Stimulated activated CD8-positive, alpha-beta memory T cell treated with anti-CD3 and anti-CD28 coated beads, Interleukin-15, amount 100 ng/mL, for 24 hours (primary cell): ENCODE data around the gene RRP12.

ENCODE experiments used
- DNase-seq: peaks from one replicate; pipeline ENCODE4 v3.0.0-alpha.2; 2020; ENCODE audit warnings: low read depth

Gene RRP12

GRCh38 chr10:97312897-97313296, 88.2 kb downstream of the RRP12 start:
- no peak for DNase-seq

DNA sequence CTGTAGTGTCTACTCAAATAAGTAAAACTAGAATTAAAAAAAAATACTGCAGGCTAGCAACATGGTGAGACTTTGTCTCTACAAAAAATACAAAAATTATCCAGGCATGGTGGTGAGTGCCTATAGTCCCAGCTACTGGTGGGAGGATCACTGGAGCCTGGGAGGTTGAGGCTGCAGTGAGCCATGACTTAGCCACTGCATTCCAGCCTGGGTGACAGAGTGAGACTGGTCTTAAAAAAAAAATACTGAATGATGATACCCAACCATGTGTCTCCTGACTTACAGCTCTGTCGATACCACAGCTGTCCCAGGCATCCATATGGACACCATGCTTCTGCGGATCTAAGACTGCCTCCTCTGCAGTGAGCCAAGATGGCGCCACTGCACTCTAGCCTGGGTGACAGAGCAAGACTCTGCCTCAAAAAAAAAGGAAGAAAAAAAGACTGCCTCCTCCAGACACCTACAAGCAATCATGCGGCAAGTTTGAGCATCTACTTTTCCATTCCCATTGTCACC, 90.0 kb downstream of the RRP12 start:
- DNase-seq, result no peak

GRCh38 chr10:97307866-97308780, 93.0 kb downstream of the RRP12 start:
- no peak for DNase-seq

- DNase-seq, result no peak
These were observed 93.7 kb downstream of the RRP12 start for GRCh38 chr10:97307441-97307840.
